ENCODE results near the gene SEMA3A. TPM values are rescaled to one million over a fixed set of nuclear protein-coding genes. Genes with fewer than 3 reads are reported as not detected.

SEMA3A gene
- total RNA-seq, 1 experiment from 2014 or later = 6.3 TPM

- H4K20me1 ChIP-seq (ENCODE audit: insufficient read depth) = no peaks in the 10 kb centered on the region
- DNase-seq = no peak
- no peaks in the 10 kb centered on the region for H3K36me3 ChIP-seq (ENCODE audit: low read depth)
- no peaks in the 10 kb centered on the region for H3K9me2 ChIP-seq (ENCODE audit: insufficient read depth)
- H3K4me2 ChIP-seq = no peak overlapping the region
- H3K9me3 ChIP-seq (ENCODE audit: insufficient read depth, low read depth) = no peaks in the 10 kb centered on the region
- intact Hi-C loops (cut with micrococcal nuclease; ENCODE audit: unreplicated experiment) = no loop called here
- no peaks in the 10 kb centered on the region for H3F3A ChIP-seq (ENCODE audit: insufficient read depth, low read depth)
- no peak overlapping the region; the same call in 1 of the 2 replicates for H2AFZ ChIP-seq
- no peaks in the 10 kb centered on the region for H3K27me3 ChIP-seq (ENCODE audit: insufficient read depth, low read depth)
- H3K4me1 ChIP-seq (replicated peaks; ENCODE audit: insufficient read depth) = no peaks in the 10 kb centered on the region
- ChIA-PET CTCF (no interaction called here), POLR2A (ENCODE audit: unreplicated experiment) (no interaction called here)
- no peaks in the 10 kb centered on the region for H3K79me2 ChIP-seq (ENCODE audit: low read depth)
- BruUV-seq (replicated peaks) = no TSS peak
- no peak overlapping the region for H3K27ac ChIP-seq
- TF ChIP-seq CTCF (conservative IDR thresholded peaks at IDR 0.05) (no peak), EZH2 (IDR thresholded peaks at IDR 0.05; ENCODE audit: low read depth) (no peak)
- no peak overlapping the region for H3K4me3 ChIP-seq
These were observed 273.2 kb downstream of the SEMA3A start for GRCh38 chr7:83921271-83921940.

- Histone ChIP-seq H3K4me2 (no peak overlapping the region), H3K27me3 (ENCODE audit: insufficient read depth, low read depth) (no peaks in the 10 kb centered on the region), H2AFZ (peak overlapping the region; percentile 34; the same call in 1 of the 2 replicates), H3K4me3 (no peak overlapping the region), H4K20me1 (ENCODE audit: insufficient read depth) (no peaks in the 10 kb centered on the region), H3K4me1 (replicated peaks; ENCODE audit: insufficient read depth) (no peaks in the 10 kb centered on the region), H3K36me3 (ENCODE audit: low read depth) (no peaks in the 10 kb centered on the region), H3K9me2 (ENCODE audit: insufficient read depth) (no peaks in the 10 kb centered on the region), H3F3A (ENCODE audit: insufficient read depth, low read depth) (no peaks in the 10 kb centered on the region), H3K27ac (no peak overlapping the region), H3K79me2 (ENCODE audit: low read depth) (no peaks in the 10 kb centered on the region), H3K9me3 (ENCODE audit: insufficient read depth, low read depth) (no peaks in the 10 kb centered on the region)
- ChIA-PET CTCF (no interaction called here), POLR2A (ENCODE audit: unreplicated experiment) (no interaction called here)
- BruUV-seq (replicated peaks) = no TSS peak
- no peak for TF ChIP-seq EZH2 (IDR thresholded peaks at IDR 0.05; ENCODE audit: low read depth)
- no peak for TF ChIP-seq CTCF (conservative IDR thresholded peaks at IDR 0.05)
- no peak for DNase-seq
- intact Hi-C loops (cut with micrococcal nuclease; ENCODE audit: unreplicated experiment) = no loop called here
These were observed 276.4 kb downstream of the SEMA3A start for GRCh38 chr7:83918142-83918541.

- H3K27me3 ChIP-seq (ENCODE audit: insufficient read depth, low read depth) = no peaks in the 10 kb centered on the region
- no peaks in the 10 kb centered on the region for H3K36me3 ChIP-seq (ENCODE audit: low read depth)
- ChIA-PET POLR2A (ENCODE audit: unreplicated experiment) (no interaction called here), CTCF (no interaction called here)
- H2AFZ ChIP-seq = no peak overlapping the region
- TF ChIP-seq CTCF (conservative IDR thresholded peaks at IDR 0.05) (no peak), EZH2 (IDR thresholded peaks at IDR 0.05; ENCODE audit: low read depth) (no peak)
- H3K4me3 ChIP-seq = no peak overlapping the region
- no peaks in the 10 kb centered on the region for H3K4me1 ChIP-seq (replicated peaks; ENCODE audit: insufficient read depth)
- no peaks in the 10 kb centered on the region for H4K20me1 ChIP-seq (ENCODE audit: insufficient read depth)
- H3K4me2 ChIP-seq = no peak overlapping the region
- no peaks in the 10 kb centered on the region for H3K9me3 ChIP-seq (ENCODE audit: insufficient read depth, low read depth)
- BruUV-seq (replicated peaks) = no TSS peak
- H3F3A ChIP-seq (ENCODE audit: insufficient read depth, low read depth) = no peaks in the 10 kb centered on the region
- intact Hi-C loops (cut with micrococcal nuclease; ENCODE audit: unreplicated experiment) = loop anchor here (5.0 kb wide), 1 partner anchor 256 kb away; no protein-coding TSS in a partner anchor
- no peak for DNase-seq
- no peak overlapping the region for H3K27ac ChIP-seq
- no peaks in the 10 kb centered on the region for H3K79me2 ChIP-seq (ENCODE audit: low read depth)
- H3K9me2 ChIP-seq (ENCODE audit: insufficient read depth) = no peaks in the 10 kb centered on the region
These were observed 281.4 kb downstream of the SEMA3A start for GRCh38 chr7:83913174-83913573.

All from PC-9 (cell line).